ENCODE results near the gene TBC1D12.

The TBC1D12 gene

GRCh38 chr10:94413361-94413760 is 11.0 kb downstream of the TBC1D12 start:
- ChIA-PET POLR2A (no interaction called here), CTCF (interaction anchor here (1.5 to 2.0 kb wide), 2 partner anchors 10 to 17 kb away, joined by 3 to 6 read pairs; partner anchors contain the start of gene TBC1D12)
- TF ChIP-seq CTCF (IDR thresholded peaks at IDR 0.05; ENCODE audit: control extremely low read depth, extremely low read depth, low read depth, missing control alignments), result no peak
- DNase-seq (ENCODE audit: extremely low spot score), result no peak

- TF ChIP-seq CTCF (IDR thresholded peaks at IDR 0.05; ENCODE audit: control extremely low read depth, extremely low read depth, low read depth, missing control alignments), result no peak
- no peak for DNase-seq (ENCODE audit: extremely low spot score)
- ChIA-PET POLR2A (no interaction called here), CTCF (interaction anchor here (1.1 to 2.5 kb wide), 4 partner anchors 15 to 96 kb away, joined by 3 to 9 read pairs (median 4); partner anchors contain the start of gene NOC3L)
These were observed 14.6 kb downstream of the TBC1D12 start for GRCh38 chr10:94416896-94417295.

GRCh38 chr10:94417321-94417720 is 15.0 kb downstream of the TBC1D12 start:
- ChIA-PET CTCF (interaction anchor here (1.1 to 2.5 kb wide), 3 partner anchors 15 to 55 kb away, joined by 3 to 9 read pairs (median 5); partner anchors contain the start of gene NOC3L), POLR2A (no interaction called here)
- no peak for DNase-seq (ENCODE audit: extremely low spot score)
- no peak for TF ChIP-seq CTCF (IDR thresholded peaks at IDR 0.05; ENCODE audit: control extremely low read depth, extremely low read depth, low read depth, missing control alignments)

GRCh38 chr10:94420516-94420915 is 18.2 kb downstream of the TBC1D12 start:
- no peak for DNase-seq (ENCODE audit: extremely low spot score)
- POLR2A ChIA-PET, result interaction anchor here (0.6 kb wide), 1 partner anchor 70 kb away, joined by 4 read pairs; no protein-coding TSS in a partner anchor
- no peak for TF ChIP-seq CTCF (IDR thresholded peaks at IDR 0.05; ENCODE audit: control extremely low read depth, extremely low read depth, low read depth, missing control alignments)
- CTCF ChIA-PET, result interaction anchor here (0.9 to 1.7 kb wide), 2 partner anchors 9 to 14 kb away, joined by 5 to 6 read pairs; no protein-coding TSS in a partner anchor

GRCh38 chr10:94420998-94421528 is 18.7 kb downstream of the TBC1D12 start:
- POLR2A ChIA-PET, result no interaction called here
- TF ChIP-seq CTCF (IDR thresholded peaks at IDR 0.05; ENCODE audit: control extremely low read depth, extremely low read depth, low read depth, missing control alignments), result no peak
- CTCF ChIA-PET, result no interaction called here
- DNase-seq (ENCODE audit: extremely low spot score), result no peak

- POLR2A ChIA-PET, result no interaction called here
- CTCF ChIA-PET, result interaction anchor here (1.4 kb wide), 1 partner anchor 103 kb away, joined by 6 read pairs; no protein-coding TSS in a partner anchor
- no peak for TF ChIP-seq CTCF (IDR thresholded peaks at IDR 0.05; ENCODE audit: control extremely low read depth, extremely low read depth, low read depth, missing control alignments)
- DNase-seq (ENCODE audit: extremely low spot score), result no peak
These were observed 21.3 kb downstream of the TBC1D12 start for GRCh38 chr10:94423627-94424026.

Data from GM10248 (cell line).